Heart left ventricle (tissue), 16 donors: ENCODE measurements around the gene FAM171A2. TPM values are rescaled to one million over a fixed set of nuclear protein-coding genes. Genes with fewer than 3 reads are reported as not detected.

Experiments
- ATAC-seq, 4 donors: fragments of 200-7000 bp; cut with Tn5 transposase; one replicate each; pipeline ENCODE4 v1.9.1; 2020 to 2022; ENCODE audit warnings: moderate library complexity in 4 of 4, mild to moderate bottlenecking in 3 of 4, moderate number of reproducible peaks in 1 of 4
- DNase-seq, 5 donors: peaks; one replicate each; pipeline ENCODE4 v3.0.0-alpha.2; 2020
- H3K27ac ChIP-seq, 12 donors: fragments of 200-600 bp; sonication (generic) in 4 of 12; one replicate each; pipeline versions ENCODE4 v1.5.0 to v1.8.0; 2016 to 2022; ENCODE audit warnings: mild to moderate bottlenecking in 2 of 12
- H3K27me3 ChIP-seq, 9 donors: fragments of 200-600 bp; sonication (generic) in 2 of 9; one replicate each; pipeline versions ENCODE4 v1.5.1 to v1.8.0; 2016 to 2022; ENCODE audit warnings: mild to moderate bottlenecking in 3 of 9
- H3K36me3 ChIP-seq, 9 donors: fragments of 200-600 bp; sonication (generic) in 2 of 9; one replicate each; pipeline versions ENCODE4 v1.5.0 to v1.8.0; 2018 to 2022; ENCODE audit warnings: mild to moderate bottlenecking in 2 of 9
- H3K4me1 ChIP-seq, 12 donors: fragments of 200-600 bp; sonication (generic) in 4 of 12; one replicate each; pipeline versions ENCODE4 v1.5.0 to v1.8.0; 2016 to 2022; ENCODE audit warnings: mild to moderate bottlenecking in 3 of 12
- H3K4me3 ChIP-seq, 12 donors: fragments of 200-600 bp; sonication (generic) in 4 of 12; one replicate each; pipeline versions ENCODE4 v1.5.0 to v1.8.0; 2017 to 2022; ENCODE audit warnings: mild to moderate bottlenecking in 9 of 12, moderate library complexity in 4 of 12
- H3K9me3 ChIP-seq, 12 donors: fragments of 200-600 bp; sonication (generic) in 4 of 12; one replicate each; pipeline versions ENCODE4 v1.5.0 to v1.8.0; 2016 to 2022; ENCODE audit warnings: mild to moderate bottlenecking in 1 of 12
- CTCF ChIP-seq, 12 donors: fragments of 200-600 bp; sonication (generic) in 4 of 12; IDR thresholded peaks; one replicate each; pipeline versions ENCODE4 v1.5.0 to v1.8.0; 2018 to 2022; ENCODE audit warnings: antibody characterized with exemption in 12 of 12, mild to moderate bottlenecking in 5 of 12
- POLR2A ChIP-seq, 2 donors: fragments of 450-650 bp; IDR thresholded peaks; one replicate each; pipeline ENCODE4 v1.6.1; 2017; ENCODE audit warnings: antibody characterized with exemption in 2 of 2, mild to moderate bottlenecking in 2 of 2, moderate library complexity in 2 of 2
- WGBS, 4 donors: extraction: QIAGEN DNeasy Blood & Tissue Kit in 2 of 4; methylation state at CpG; one replicate each; pipeline versions ENCODE4 v1.1.5 to v1.1.7; 2013 to 2018; 5-methylcytosine and 5-hydroxymethylcytosine counted together
- intact Hi-C, 10 donors: fragments of 100-400 bp; cut with DNase I; formaldehyde crosslinking; loops; one replicate each; pipeline versions ENCODE4 v1.11.1 to v1.14.2; 2022
- polyA plus RNA-seq, 2 donors: library from polyadenylated mRNA; stranded (reverse); fragments of 200-250 nt; gene quantifications; one replicate each; pipeline ENCODE4 v1.2.3, GENCODE V29; 2013
- total RNA-seq, 9 donors: library from RNA; depleted of rRNA in 2 of 9; stranded (reverse); fragments of >200 nt in 2 of 9; fragmentation: NEBNext Ultra II Directional in 3 of 9; extraction: Animal tissue kit (Norgen Biotek cat#: 25700) in 3 of 9; gene quantifications; one replicate each; pipeline versions ENCODE4 v1.1.0 to v1.2.4, GENCODE V29; 2016 to 2023
- donor health status: ischemic (EF 13 %, LVEDD 7.1; RV severe dilation, severe dysfunction).
- donor health status: healthy with polysubstance abuse.
- donor health status: DM: no; HTN: yes; CAD: no.
- donor health status: DM: no; HTN: no; CAD: no.
- donor health status: ischemic (EF 25% LVEDD 6.9; RV normal size, moderate dysfunction).
- donor health status: ischemic (EF 25% LVEDD 5.7; RV mildly dilated, moderate dysfunction).
- donor health status: healthy.
- donor health status: DM: yes; HTN: yes; CAD: no.
- donor health status: ischemic (EF 35%, LVEDD 5.7; RV mildly dilated, moderate dysfunction).
- donor health status: nonischemic (EF 11% LVEDD 7.7; RV severe dilation, severe dysfunction).
- donor health status: DM: yes; HTN: yes; CAD: no.
- donor health status: PGD.
- donor health status: ischemic (EF 29% LVEDD 5.4; RV normal size, mild dysfunction).
- donor health status: nonischemic (EF 23%, LVEDD 6.1; RV moderate dilation, normal function).

Gene FAM171A2
- total and polyA plus RNA-seq, 11 donors, result 0.40 to 2.1 (median 0.77) TPM

GRCh38 chr17:44320066-44320465, 43.6 kb downstream of the FAM171A2 start:
- Histone ChIP-seq H3K4me1 (peaks cover 3 to 24% (median 12%) of the 10 kb centered on the region in 12 donors), H3K27ac (no peak overlapping the region), H3K9me3 (no peaks in the 10 kb centered on the region), H3K4me3 (no peak overlapping the region), H3K27me3 (peaks cover 12 to 32% (median 22%) of the 10 kb centered on the region in 9 donors), H3K36me3 (peaks cover 0 to 37% (median 31%) of the 10 kb centered on the region in 9 donors)
- TF ChIP-seq POLR2A (IDR thresholded peaks at IDR 0.05) (no peak), CTCF (IDR thresholded peaks at IDR 0.05) (no peak)
- DNase-seq (peak in 1 of 5 donors; percentile 20), ATAC-seq (no peak)
- 88 to 100% (median 90%) methylated on average over 5 to 18 of the region's 18 CpGs for WGBS, 4 donors
- intact Hi-C loops, result no loop called here

- WGBS, 4 donors, result 74 to 80% (median 78%) methylated on average over 15 of the region's 15 CpGs
- TF ChIP-seq CTCF (IDR thresholded peaks at IDR 0.05) (no peak), POLR2A (IDR thresholded peaks at IDR 0.05) (no peak)
- intact Hi-C loops, result no loop called here
- DNase-seq (no peak), ATAC-seq (peak in 2 of 4 donors; percentile 4 to 8)
- Histone ChIP-seq H3K36me3 (peaks cover 0 to 37% (median 31%) of the 10 kb centered on the region in 9 donors), H3K27me3 (peaks cover 20 to 49% (median 40%) of the 10 kb centered on the region in 9 donors), H3K4me1 (peaks cover 0 to 19% (median 8%) of the 10 kb centered on the region in 12 donors), H3K9me3 (no peaks in the 10 kb centered on the region), H3K4me3 (no peak overlapping the region), H3K27ac (no peak overlapping the region)
Measured at GRCh38 chr17:44318077-44318892, 45.4 kb downstream of the FAM171A2 start.

- H3K27me3 ChIP-seq, result peaks cover 22 to 54% (median 46%) of the 10 kb centered on the region in 9 donors
- WGBS, 4 donors, result 79 to 87% (median 84%) methylated on average over 6 of the region's 6 CpGs
- no peak overlapping the region for H3K4me3 ChIP-seq
- intact Hi-C loops, result no loop called here
- no peaks in the 10 kb centered on the region for H3K9me3 ChIP-seq
- no peak overlapping the region for H3K27ac ChIP-seq
- DNase-seq (no peak), ATAC-seq (no peak)
- no peak for TF ChIP-seq CTCF (IDR thresholded peaks at IDR 0.05)
- TF ChIP-seq POLR2A (IDR thresholded peaks at IDR 0.05), result no peak
- H3K36me3 ChIP-seq, result peaks cover 0 to 36% (median 30%) of the 10 kb centered on the region in 9 donors
- peaks cover 0 to 12% (median 5%) of the 10 kb centered on the region in 12 donors for H3K4me1 ChIP-seq
Measured at GRCh38 chr17:44317545-44317944, 46.1 kb downstream of the FAM171A2 start.
